ENCODE data around the gene WTAP.

Gene WTAP

GRCh38 chr6:159693128-159693893 is 34.0 kb upstream of the WTAP start, which contains the start of gene SOD2:
SOD2 (minus strand) TSS chr6:159693241; CDS start chr6:159693167, 74 bp downstream.
- TF ChIP-seq EP300 (IDR thresholded peaks at IDR 0.05; ENCODE audit: borderline replicate concordance): peak; percentile 45; the same call in 1 of the 2 replicates
- TF ChIP-seq TAF1 (IDR thresholded peaks at IDR 0.05; ENCODE audit: low read depth): peak; percentile 53
- peak; percentile 54; the same call in 1 of the 2 replicates for TF ChIP-seq MAX (IDR thresholded peaks at IDR 0.05)
- peak; percentile 17; the same call in 1 of the 2 replicates for TF ChIP-seq EGR1 (IDR thresholded peaks at IDR 0.05)
- no peak for TF ChIP-seq TCF12 (IDR thresholded peaks at IDR 0.05; ENCODE audit: low read depth)
- no peak for TF ChIP-seq REST (IDR thresholded peaks at IDR 0.05; ENCODE audit: low read depth)
- TF ChIP-seq ZBTB7A (IDR thresholded peaks at IDR 0.05; ENCODE audit: low read depth): peak; percentile 46; the same call in 1 of the 2 replicates

- TF ChIP-seq EGR1 (IDR thresholded peaks at IDR 0.05) (no peak), EP300 (IDR thresholded peaks at IDR 0.05; ENCODE audit: borderline replicate concordance) (no peak), CREB1 (IDR thresholded peaks at IDR 0.05; ENCODE audit: low read depth) (no peak), REST (IDR thresholded peaks at IDR 0.05; ENCODE audit: low read depth) (no peak), USF1 (IDR thresholded peaks at IDR 0.05) (no peak), ZBTB7A (IDR thresholded peaks at IDR 0.05; ENCODE audit: low read depth) (no peak), RAD21 (IDR thresholded peaks at IDR 0.05; ENCODE audit: low read depth) (no peak), NFIC (IDR thresholded peaks at IDR 0.05) (no peak), MAX (IDR thresholded peaks at IDR 0.05) (no peak), YY1 (IDR thresholded peaks at IDR 0.05; ENCODE audit: low read depth) (no peak), FOXM1 (IDR thresholded peaks at IDR 0.05; ENCODE audit: borderline replicate concordance, low read depth) (no peak), TAF1 (IDR thresholded peaks at IDR 0.05; ENCODE audit: low read depth) (no peak), TEAD4 (IDR thresholded peaks at IDR 0.05) (no peak), TCF12 (IDR thresholded peaks at IDR 0.05; ENCODE audit: low read depth) (no peak), CEBPB (IDR thresholded peaks at IDR 0.05) (no peak)
Measured at GRCh38 chr6:159693894-159694545, 33.3 kb upstream of the WTAP start.

GRCh38 chr6:159695984-159696383 is 31.3 kb upstream of the WTAP start:
- TF ChIP-seq CEBPB (IDR thresholded peaks at IDR 0.05) (no peak), CREB1 (IDR thresholded peaks at IDR 0.05; ENCODE audit: low read depth) (no peak), ZBTB7A (IDR thresholded peaks at IDR 0.05; ENCODE audit: low read depth) (no peak), EGR1 (IDR thresholded peaks at IDR 0.05) (no peak), FOXM1 (IDR thresholded peaks at IDR 0.05; ENCODE audit: borderline replicate concordance, low read depth) (no peak), REST (IDR thresholded peaks at IDR 0.05; ENCODE audit: low read depth) (no peak), RAD21 (IDR thresholded peaks at IDR 0.05; ENCODE audit: low read depth) (no peak), TEAD4 (IDR thresholded peaks at IDR 0.05) (no peak), USF1 (IDR thresholded peaks at IDR 0.05) (no peak), EP300 (IDR thresholded peaks at IDR 0.05; ENCODE audit: borderline replicate concordance) (no peak), TCF12 (IDR thresholded peaks at IDR 0.05; ENCODE audit: low read depth) (no peak), YY1 (IDR thresholded peaks at IDR 0.05; ENCODE audit: low read depth) (no peak), TAF1 (IDR thresholded peaks at IDR 0.05; ENCODE audit: low read depth) (no peak), NFIC (IDR thresholded peaks at IDR 0.05) (no peak)
